Measurements from ENCODE around the gene SVBP. TPM values are rescaled to one million over a fixed set of nuclear protein-coding genes. Genes with fewer than 3 reads are reported as not detected.

SVBP gene
- total RNA-seq, 1 experiment from 2014 or later = 32.6 TPM

GRCh38 chr1:42821690-42822089, 4.5 kb upstream of the SVBP start:
- Histone ChIP-seq H3K9me2 (ENCODE audit: insufficient read depth) (no peaks in the 10 kb centered on the region), H3K4me3 (no peak overlapping the region), H3K79me2 (ENCODE audit: low read depth) (peaks cover 12% of the 10 kb centered on the region; the same call in 1 of the 2 replicates), H3K4me1 (replicated peaks; ENCODE audit: insufficient read depth) (peaks cover 25% of the 10 kb centered on the region), H3K27me3 (ENCODE audit: insufficient read depth, low read depth) (no peaks in the 10 kb centered on the region), H3K36me3 (ENCODE audit: low read depth) (0 out of 2 replicates have a peak, but pooled peaks cover 3% of the 10 kb centered on the region), H3K9me3 (ENCODE audit: insufficient read depth, low read depth) (peaks cover 5% of the 10 kb centered on the region; the same call in 1 of the 2 replicates), H3F3A (ENCODE audit: insufficient read depth, low read depth) (peaks cover 14% of the 10 kb centered on the region; the same call in 1 of the 2 replicates), H4K20me1 (ENCODE audit: insufficient read depth) (peaks cover 4% of the 10 kb centered on the region; the same call in 1 of the 2 replicates), H3K27ac (no peak overlapping the region), H2AFZ (no peak overlapping the region), H3K4me2 (no peak overlapping the region)
- no peak for TF ChIP-seq EZH2 (IDR thresholded peaks at IDR 0.05; ENCODE audit: low read depth)
- TF ChIP-seq, protein P1, sequence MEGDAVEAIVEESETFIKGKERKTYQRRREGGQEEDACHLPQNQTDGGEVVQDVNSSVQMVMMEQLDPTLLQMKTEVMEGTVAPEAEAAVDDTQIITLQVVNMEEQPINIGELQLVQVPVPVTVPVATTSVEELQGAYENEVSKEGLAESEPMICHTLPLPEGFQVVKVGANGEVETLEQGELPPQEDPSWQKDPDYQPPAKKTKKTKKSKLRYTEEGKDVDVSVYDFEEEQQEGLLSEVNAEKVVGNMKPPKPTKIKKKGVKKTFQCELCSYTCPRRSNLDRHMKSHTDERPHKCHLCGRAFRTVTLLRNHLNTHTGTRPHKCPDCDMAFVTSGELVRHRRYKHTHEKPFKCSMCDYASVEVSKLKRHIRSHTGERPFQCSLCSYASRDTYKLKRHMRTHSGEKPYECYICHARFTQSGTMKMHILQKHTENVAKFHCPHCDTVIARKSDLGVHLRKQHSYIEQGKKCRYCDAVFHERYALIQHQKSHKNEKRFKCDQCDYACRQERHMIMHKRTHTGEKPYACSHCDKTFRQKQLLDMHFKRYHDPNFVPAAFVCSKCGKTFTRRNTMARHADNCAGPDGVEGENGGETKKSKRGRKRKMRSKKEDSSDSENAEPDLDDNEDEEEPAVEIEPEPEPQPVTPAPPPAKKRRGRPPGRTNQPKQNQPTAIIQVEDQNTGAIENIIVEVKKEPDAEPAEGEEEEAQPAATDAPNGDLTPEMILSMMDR (conservative IDR thresholded peaks at IDR 0.05) = no peak
- intact Hi-C loops (cut with micrococcal nuclease; ENCODE audit: unreplicated experiment) = no loop called here
- ChIA-PET CTCF (no interaction called here), POLR2A (ENCODE audit: unreplicated experiment) (no interaction called here)
- no TSS peak for BruUV-seq (replicated peaks)
- DNase-seq = no peak

DNA sequence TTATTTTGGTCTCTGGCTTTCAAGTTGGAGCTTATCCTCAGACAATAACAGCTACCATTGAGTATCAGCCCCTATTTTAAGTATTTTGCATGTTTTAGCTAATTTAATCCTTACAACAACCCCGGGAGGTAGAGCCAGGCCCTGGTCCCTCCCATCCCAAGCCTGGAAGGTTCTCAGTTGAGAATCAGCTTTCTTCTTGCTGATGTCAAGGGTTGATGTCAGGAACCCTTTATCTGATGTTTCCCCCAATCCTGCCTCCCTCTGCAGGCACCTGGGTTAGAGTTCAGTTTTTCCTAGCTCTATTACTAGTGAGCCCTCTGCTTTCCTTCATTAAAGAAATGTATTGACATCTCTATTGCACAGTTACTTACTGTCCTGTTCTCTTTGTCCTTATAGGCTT, 3.6 kb upstream of the SVBP start:
- CTCF ChIA-PET = interaction anchor here (0.7 kb wide), 1 partner anchor 114 kb away, joined by 6 read pairs; no protein-coding TSS in a partner anchor
- H3K79me2 ChIP-seq (ENCODE audit: low read depth) = peaks cover 19% of the 10 kb centered on the region; the same call in 1 of the 2 replicates
- H2AFZ ChIP-seq = no peak overlapping the region
- intact Hi-C loops (cut with micrococcal nuclease; ENCODE audit: unreplicated experiment) = no loop called here
- TF ChIP-seq, protein P1 (conservative IDR thresholded peaks at IDR 0.05) = no peak
- no peak for TF ChIP-seq EZH2 (IDR thresholded peaks at IDR 0.05; ENCODE audit: low read depth)
- no peak overlapping the region for H3K27ac ChIP-seq
- no peak for DNase-seq
- peaks cover 22% of the 10 kb centered on the region; the same call in 1 of the 2 replicates for H3F3A ChIP-seq (ENCODE audit: insufficient read depth, low read depth)
- H3K4me1 ChIP-seq (replicated peaks; ENCODE audit: insufficient read depth) = peaks cover 34% of the 10 kb centered on the region
- no TSS peak for BruUV-seq (replicated peaks)
- H3K36me3 ChIP-seq (ENCODE audit: low read depth) = 0 out of 2 replicates have a peak, but pooled peaks cover 3% of the 10 kb centered on the region
- no peak overlapping the region for H3K4me3 ChIP-seq
- no peaks in the 10 kb centered on the region for H3K9me2 ChIP-seq (ENCODE audit: insufficient read depth)
- H3K9me3 ChIP-seq (ENCODE audit: insufficient read depth, low read depth) = peaks cover 5% of the 10 kb centered on the region; the same call in 1 of the 2 replicates
- no peak overlapping the region for H3K4me2 ChIP-seq
- POLR2A ChIA-PET (ENCODE audit: unreplicated experiment) = interaction anchor here (0.6 kb wide), 1 partner anchor 1954 kb away, joined by 6 read pairs; the partner anchor contains the start of gene RPS8
- H3K27me3 ChIP-seq (ENCODE audit: insufficient read depth, low read depth) = no peaks in the 10 kb centered on the region
- H4K20me1 ChIP-seq (ENCODE audit: insufficient read depth) = peaks cover 4% of the 10 kb centered on the region; the same call in 1 of the 2 replicates

DNA sequence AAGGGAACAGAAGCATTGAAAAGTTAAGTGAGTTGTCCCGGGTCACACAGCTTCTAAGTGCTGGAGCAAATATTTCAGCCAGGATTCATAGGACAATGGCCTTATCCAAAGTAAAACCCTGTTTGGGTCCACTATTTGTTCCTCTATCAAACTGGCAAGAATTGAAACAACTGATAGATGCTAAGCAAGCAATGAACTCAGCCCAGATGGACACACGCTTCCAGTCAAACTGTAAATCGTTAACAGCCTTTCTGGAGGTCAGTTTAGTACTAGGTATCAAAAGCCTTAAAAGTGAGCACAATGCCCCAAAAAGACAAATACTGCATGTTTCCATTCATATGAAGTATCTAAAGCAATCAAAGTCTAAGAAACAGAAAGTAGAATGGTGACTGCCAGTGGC, 779 bp upstream of the SVBP start:
- Histone ChIP-seq H3K27ac (no peak overlapping the region), H3K4me1 (replicated peaks; ENCODE audit: insufficient read depth) (peaks cover 31% of the 10 kb centered on the region), H3K27me3 (ENCODE audit: insufficient read depth, low read depth) (no peaks in the 10 kb centered on the region), H4K20me1 (ENCODE audit: insufficient read depth) (peaks cover 4% of the 10 kb centered on the region; the same call in 1 of the 2 replicates), H3F3A (ENCODE audit: insufficient read depth, low read depth) (peaks cover 18% of the 10 kb centered on the region; the same call in 1 of the 2 replicates), H3K9me2 (ENCODE audit: insufficient read depth) (no peaks in the 10 kb centered on the region), H3K79me2 (ENCODE audit: low read depth) (peaks cover 19% of the 10 kb centered on the region; the same call in 1 of the 2 replicates), H3K4me2 (peak overlapping the region; percentile 80), H3K36me3 (ENCODE audit: low read depth) (no peaks in the 10 kb centered on the region), H2AFZ (no peak overlapping the region), H3K4me3 (peak overlapping the region; percentile 100; the same call in 1 of the 2 replicates), H3K9me3 (ENCODE audit: insufficient read depth, low read depth) (no peaks in the 10 kb centered on the region)
- intact Hi-C loops (cut with micrococcal nuclease; ENCODE audit: unreplicated experiment) = loop anchor here (2.0 kb wide), 1 partner anchor 51 kb away; the partner anchor contains the start of genes C1orf50 and P3H1
- DNase-seq = no peak
- TF ChIP-seq, protein P1 (conservative IDR thresholded peaks at IDR 0.05) = no peak
- TF ChIP-seq EZH2 (IDR thresholded peaks at IDR 0.05; ENCODE audit: low read depth) = no peak
- TSS peak; percentile 54 for BruUV-seq (replicated peaks)
- ChIA-PET CTCF (interaction anchor here (1.3 kb wide), 1 partner anchor 28 kb away, joined by 4 read pairs; the partner anchor contains the start of gene ZNF691), POLR2A (ENCODE audit: unreplicated experiment) (interaction anchor here (0.5 to 1.4 kb wide), 5 partner anchors 28 to 555 kb away, joined by 3 to 8 read pairs (median 4); partner anchors contain the start of gene ZNF691)

Data from PC-9 (cell line).